Measurements from ENCODE around the gene PNPLA3. TPM values are rescaled to one million over a fixed set of nuclear protein-coding genes. Genes with fewer than 3 reads are reported as not detected.

Gene PNPLA3
- total and polyA plus RNA-seq, 7 experiments from 2014 or later = 0.19 to 0.29 TPM; not detected in 5

GRCh38 chr22:43889201-43889859 lies 34.3 kb upstream of the PNPLA3 start:
- Mint-ChIP-seq H3K27ac (no peak overlapping the region), H3K4me1 (peaks cover 0 to 4% (median 2%) of the 10 kb centered on the region in 7 donors), H3K36me3 (no peaks in the 10 kb centered on the region), H3K27me3 (peaks cover 24 to 63% (median 50%) of the 10 kb centered on the region in 5 donors), H3K4me3 (no peak overlapping the region), H3K9me3 (peaks cover 0 to 3% (median 0%) of the 10 kb centered on the region in 11 donors)
- POLR2A ChIA-PET = no interaction called here
- Histone ChIP-seq H3K27ac (ENCODE audit: low read depth, low read length) (no peak overlapping the region), H3K36me3 (ENCODE audit: control insufficient read depth in 2 of 3, insufficient read depth in 3 of 3, low read length in 3 of 3) (no peaks in the 10 kb centered on the region), H3K4me1 (ENCODE audit: control insufficient read depth in 2 of 2, insufficient read depth in 2 of 2, low read length in 2 of 2) (no peaks in the 10 kb centered on the region), H3K27me3 (ENCODE audit: control insufficient read depth in 2 of 2, insufficient read depth in 2 of 2, low read length in 2 of 2) (peaks cover 0 to 3% of the 10 kb centered on the region in 2 donors), H3K9me3 (ENCODE audit: control insufficient read depth in 2 of 3, low read length in 3 of 3) (no peaks in the 10 kb centered on the region), H3K4me3 (ENCODE audit: low read length) (no peak overlapping the region)
- DNase-seq (no peak), ATAC-seq (no peak)
- CTCF ChIA-PET = no interaction called here
- intact Hi-C loops (cut with micrococcal nuclease) = no loop called here

DNA sequence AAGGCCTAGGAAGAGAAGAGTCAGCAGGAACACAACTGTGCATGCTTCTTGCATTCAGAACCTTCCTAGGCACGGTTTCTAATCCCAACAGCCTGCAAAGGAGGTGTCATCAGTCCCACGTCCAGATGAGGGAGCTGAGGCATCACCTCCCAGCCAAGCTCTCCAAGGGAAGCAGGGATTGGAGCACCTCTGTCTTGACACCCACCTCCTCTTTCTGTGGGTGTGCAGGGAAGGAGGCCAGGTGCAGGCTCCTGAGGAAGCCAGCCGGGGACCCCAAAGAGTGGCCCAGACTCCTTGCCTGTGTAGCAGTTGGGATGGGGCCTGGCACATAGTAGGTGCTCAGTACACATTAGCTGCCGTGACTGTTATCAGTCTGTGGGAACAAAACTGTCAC lies 33.7 kb upstream of the PNPLA3 start:
- H3K27me3 ChIP-seq (ENCODE audit: control insufficient read depth in 2 of 2, insufficient read depth in 2 of 2, low read length in 2 of 2) = peaks cover 0 to 3% of the 10 kb centered on the region in 2 donors
- DNase-seq (no peak), ATAC-seq (no peak)
- Mint-ChIP-seq H3K27ac (no peak overlapping the region), H3K9me3 (peaks cover 0 to 3% (median 0%) of the 10 kb centered on the region in 11 donors), H3K4me3 (no peak overlapping the region), H3K4me1 (peaks cover 0 to 4% (median 0%) of the 10 kb centered on the region in 7 donors), H3K36me3 (no peaks in the 10 kb centered on the region), H3K27me3 (peaks cover 24 to 63% (median 50%) of the 10 kb centered on the region in 5 donors)
- no peak overlapping the region for H3K4me3 ChIP-seq (ENCODE audit: low read length)
- H3K4me1 ChIP-seq (ENCODE audit: control insufficient read depth in 2 of 2, insufficient read depth in 2 of 2, low read length in 2 of 2) = no peaks in the 10 kb centered on the region
- POLR2A ChIA-PET = no interaction called here
- no peak overlapping the region for H3K27ac ChIP-seq (ENCODE audit: low read depth, low read length)
- H3K9me3 ChIP-seq (ENCODE audit: control insufficient read depth in 2 of 3, low read length in 3 of 3) = no peaks in the 10 kb centered on the region
- CTCF ChIA-PET = no interaction called here
- no peaks in the 10 kb centered on the region for H3K36me3 ChIP-seq (ENCODE audit: control insufficient read depth in 2 of 3, insufficient read depth in 3 of 3, low read length in 3 of 3)
- intact Hi-C loops (cut with micrococcal nuclease) = no loop called here

DNA sequence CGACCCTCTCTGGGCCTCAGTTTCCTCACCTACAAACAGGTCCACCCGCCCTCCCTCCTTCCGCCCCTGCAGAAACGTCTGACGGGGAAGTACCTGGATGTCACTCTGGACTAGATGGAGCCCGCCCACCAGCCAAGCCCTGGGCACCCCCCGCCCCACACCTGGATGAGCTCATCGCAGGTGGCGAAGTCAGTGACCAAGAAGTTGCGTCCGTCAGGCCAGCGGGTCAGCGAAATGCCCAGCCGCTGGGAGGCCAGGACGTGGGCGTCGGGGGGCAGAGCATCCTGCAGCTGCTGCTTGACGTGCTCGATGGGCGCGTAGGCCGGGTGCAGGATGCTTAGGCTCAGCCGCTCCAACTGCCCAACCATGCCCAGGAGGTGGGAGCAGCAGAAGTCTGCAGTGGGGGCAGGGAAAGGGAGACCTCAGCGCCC lies 32.7 kb upstream of the PNPLA3 start:
- H3K9me3 Mint-ChIP-seq = no peaks in the 10 kb centered on the region
- no peak overlapping the region for H3K27ac Mint-ChIP-seq
- no peak overlapping the region for H3K4me3 ChIP-seq (ENCODE audit: low read length)
- peaks cover 0 to 4% (median 0%) of the 10 kb centered on the region in 7 donors for H3K4me1 Mint-ChIP-seq
- H3K36me3 ChIP-seq (ENCODE audit: control insufficient read depth in 2 of 3, insufficient read depth in 3 of 3, low read length in 3 of 3) = no peaks in the 10 kb centered on the region
- DNase-seq (no peak), ATAC-seq (no peak)
- no peak overlapping the region for H3K27ac ChIP-seq (ENCODE audit: low read depth, low read length)
- H3K9me3 ChIP-seq (ENCODE audit: control insufficient read depth in 2 of 3, low read length in 3 of 3) = no peaks in the 10 kb centered on the region
- no peaks in the 10 kb centered on the region for H3K36me3 Mint-ChIP-seq
- intact Hi-C loops (cut with micrococcal nuclease) = no loop called here
- peaks cover 0 to 3% of the 10 kb centered on the region in 2 donors for H3K27me3 ChIP-seq (ENCODE audit: control insufficient read depth in 2 of 2, insufficient read depth in 2 of 2, low read length in 2 of 2)
- POLR2A ChIA-PET = no interaction called here
- peaks cover 21 to 57% (median 44%) of the 10 kb centered on the region in 5 donors for H3K27me3 Mint-ChIP-seq
- CTCF ChIA-PET = no interaction called here
- no peaks in the 10 kb centered on the region for H3K4me1 ChIP-seq (ENCODE audit: control insufficient read depth in 2 of 2, insufficient read depth in 2 of 2, low read length in 2 of 2)
- peak overlapping the region in 1 of 10 donors; percentile 56 for H3K4me3 Mint-ChIP-seq

DNA sequence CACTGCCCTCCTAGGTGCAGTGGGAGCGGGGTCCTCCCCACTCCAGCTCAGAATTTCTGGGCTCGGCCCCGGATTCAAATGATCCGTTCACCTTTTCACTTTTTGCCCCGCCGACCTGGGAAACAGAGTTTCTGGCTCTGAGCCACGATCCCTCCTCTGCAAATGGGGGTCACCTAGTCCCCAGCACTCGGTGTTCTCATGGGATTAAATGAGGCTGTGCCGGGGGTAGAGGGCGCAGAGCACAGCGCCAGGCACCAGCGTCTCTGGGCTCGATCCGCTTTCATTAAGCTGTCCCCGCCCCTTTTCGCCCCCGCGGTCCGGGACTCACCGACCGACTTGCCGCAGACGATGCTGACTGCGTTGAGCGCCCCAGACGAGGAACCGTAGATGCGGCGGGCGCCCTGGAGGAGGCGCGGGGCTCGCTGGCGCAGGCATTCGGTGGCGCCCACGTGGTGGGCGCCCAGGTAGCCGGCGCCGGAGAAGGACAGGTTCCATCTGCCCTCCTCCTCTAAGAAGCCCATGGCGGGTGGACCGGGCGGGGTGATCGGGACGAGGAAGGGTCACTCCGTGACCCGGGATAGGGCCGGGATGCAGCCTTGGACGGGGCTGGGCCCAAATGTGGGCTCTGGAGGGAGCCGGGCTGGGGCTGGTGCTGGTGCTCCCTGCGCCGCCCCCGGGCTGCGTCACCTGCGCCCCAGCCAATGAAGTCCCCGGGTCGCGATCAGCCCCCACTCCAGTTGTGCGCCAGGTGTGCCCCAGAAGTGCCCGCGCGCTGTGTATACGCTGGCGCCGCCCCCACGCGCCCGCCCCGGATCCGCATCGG lies 32.0 kb upstream of the PNPLA3 start, which contains the start of gene PNPLA5:
PNPLA5 (minus strand) TSS at position 654 of the 823 bp plus-strand sequence; CDS start at position 521, 133 bp downstream.
- no peak for ATAC-seq
- CTCF ChIA-PET = no interaction called here
- no peaks in the 10 kb centered on the region for H3K9me3 Mint-ChIP-seq
- H3K27ac Mint-ChIP-seq = no peak within 1 kb of the TSS
- H3K27me3 Mint-ChIP-seq = peaks cover 19 to 54% (median 41%) of the 10 kb centered on the region in 5 donors
- H3K4me3 Mint-ChIP-seq = peak within 1 kb of the TSS in 4 of 10 donors; percentile 10 to 56 (median 26)
- no peaks in the 10 kb centered on the region for H3K9me3 ChIP-seq (ENCODE audit: control insufficient read depth in 2 of 3, low read length in 3 of 3)
- POLR2A ChIA-PET = no interaction called here
- no peaks in the 10 kb centered on the region for H3K36me3 ChIP-seq (ENCODE audit: control insufficient read depth in 2 of 3, insufficient read depth in 3 of 3, low read length in 3 of 3)
- intact Hi-C loops (cut with micrococcal nuclease) = no loop called here
- H3K4me1 Mint-ChIP-seq = peaks cover 0 to 4% (median 0%) of the 10 kb centered on the region in 7 donors
- peak in 1 of 9 donors; percentile 32 for DNase-seq
- H3K4me3 ChIP-seq (ENCODE audit: low read length) = no peak within 1 kb of the TSS
- no peak within 1 kb of the TSS for H3K27ac ChIP-seq (ENCODE audit: low read depth, low read length)
- H3K4me1 ChIP-seq (ENCODE audit: control insufficient read depth in 2 of 2, insufficient read depth in 2 of 2, low read length in 2 of 2) = no peaks in the 10 kb centered on the region
- H3K27me3 ChIP-seq (ENCODE audit: control insufficient read depth in 2 of 2, insufficient read depth in 2 of 2, low read length in 2 of 2) = peaks cover 0 to 3% of the 10 kb centered on the region in 2 donors
- no peaks in the 10 kb centered on the region for H3K36me3 Mint-ChIP-seq

DNA sequence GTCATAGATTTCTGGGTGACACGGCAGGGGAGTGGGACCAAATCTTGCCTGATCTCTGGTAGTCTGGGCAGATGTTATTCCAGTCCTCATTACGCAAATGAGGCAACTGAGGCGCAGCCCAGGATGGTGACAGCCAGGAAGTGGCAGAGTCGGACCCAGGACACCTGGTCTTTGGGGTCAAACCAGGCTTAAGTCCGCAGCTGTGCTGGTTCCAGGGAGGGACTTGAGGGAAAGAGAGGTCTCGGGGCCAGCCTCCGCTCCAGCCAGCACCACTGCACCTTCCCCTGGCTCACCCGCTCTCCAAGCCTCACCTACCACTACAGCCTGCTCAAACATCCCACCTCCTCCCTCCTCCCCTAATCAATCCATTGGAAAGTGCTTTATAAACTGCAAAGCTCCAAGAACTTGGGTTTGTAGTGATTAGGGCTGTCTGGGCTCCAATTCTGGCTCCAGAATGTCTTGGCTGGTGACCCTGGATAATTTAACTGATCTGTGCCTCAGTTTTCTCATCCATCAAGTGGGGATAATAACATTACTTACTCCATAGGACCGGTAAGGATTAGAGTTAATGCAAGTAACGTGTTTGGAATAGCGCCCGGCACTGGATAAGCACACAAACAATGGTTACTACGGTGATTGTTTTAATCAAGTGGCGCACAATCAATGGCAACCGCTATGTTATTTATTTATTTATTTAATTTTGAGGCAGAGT lies 31.3 kb upstream of the PNPLA3 start:
- Histone ChIP-seq H3K9me3 (ENCODE audit: control insufficient read depth in 2 of 3, low read length in 3 of 3) (no peaks in the 10 kb centered on the region), H3K36me3 (ENCODE audit: control insufficient read depth in 2 of 3, insufficient read depth in 3 of 3, low read length in 3 of 3) (no peaks in the 10 kb centered on the region), H3K27ac (ENCODE audit: low read depth, low read length) (no peak overlapping the region), H3K4me1 (ENCODE audit: control insufficient read depth in 2 of 2, insufficient read depth in 2 of 2, low read length in 2 of 2) (no peaks in the 10 kb centered on the region), H3K27me3 (ENCODE audit: control insufficient read depth in 2 of 2, insufficient read depth in 2 of 2, low read length in 2 of 2) (peaks cover 0 to 3% of the 10 kb centered on the region in 2 donors), H3K4me3 (ENCODE audit: low read length) (no peak overlapping the region)
- ChIA-PET POLR2A (no interaction called here), CTCF (no interaction called here)
- intact Hi-C loops (cut with micrococcal nuclease) = no loop called here
- no peak overlapping the region for H3K27ac Mint-ChIP-seq
- H3K36me3 Mint-ChIP-seq = no peaks in the 10 kb centered on the region
- H3K9me3 Mint-ChIP-seq = no peaks in the 10 kb centered on the region
- ATAC-seq (no peak), DNase-seq (no peak)
- H3K4me3 Mint-ChIP-seq = peak overlapping the region in 1 of 10 donors; percentile 13
- peaks cover 0 to 4% (median 0%) of the 10 kb centered on the region in 7 donors for H3K4me1 Mint-ChIP-seq
- H3K27me3 Mint-ChIP-seq = peaks cover 16 to 46% (median 34%) of the 10 kb centered on the region in 5 donors

GRCh38 chr22:43893266-43893665 lies 30.3 kb upstream of the PNPLA3 start:
- Mint-ChIP-seq H3K27ac (no peak overlapping the region), H3K36me3 (no peaks in the 10 kb centered on the region), H3K4me3 (no peak overlapping the region), H3K4me1 (peaks cover 0 to 4% (median 0%) of the 10 kb centered on the region in 7 donors), H3K9me3 (no peaks in the 10 kb centered on the region), H3K27me3 (peaks cover 12 to 42% (median 30%) of the 10 kb centered on the region in 5 donors)
- no peaks in the 10 kb centered on the region for H3K4me1 ChIP-seq (ENCODE audit: control insufficient read depth in 2 of 2, insufficient read depth in 2 of 2, low read length in 2 of 2)
- DNase-seq (no peak), ATAC-seq (no peak)
- H3K27ac ChIP-seq (ENCODE audit: low read depth, low read length) = no peak overlapping the region
- intact Hi-C loops (cut with micrococcal nuclease) = no loop called here
- no peaks in the 10 kb centered on the region for H3K9me3 ChIP-seq (ENCODE audit: control insufficient read depth in 2 of 3, low read length in 3 of 3)
- CTCF ChIA-PET = no interaction called here
- POLR2A ChIA-PET = no interaction called here
- H3K27me3 ChIP-seq (ENCODE audit: control insufficient read depth in 2 of 2, insufficient read depth in 2 of 2, low read length in 2 of 2) = peaks cover 0 to 3% of the 10 kb centered on the region in 2 donors
- H3K36me3 ChIP-seq (ENCODE audit: control insufficient read depth in 2 of 3, insufficient read depth in 3 of 3, low read length in 3 of 3) = no peaks in the 10 kb centered on the region
- H3K4me3 ChIP-seq (ENCODE audit: low read length) = no peak overlapping the region
